Gastrocnemius medialis (tissue), 4 donors: ENCODE measurements around the gene SEMA3A. TPM values are rescaled to one million over a fixed set of nuclear protein-coding genes. Genes with fewer than 3 reads are reported as not detected.

Source experiments
- ATAC-seq, 2 donors: fragments of 150-250 bp; one replicate each; pipeline ENCODE4 v1.9.1; 2016
- DNase-seq, 2 donors: peaks; one replicate each; pipeline ENCODE4 v3.0.0-alpha.2; 2019
- H3K27ac ChIP-seq, 4 donors: fragments of 200-600 bp; sonication (generic); 1 replicate in 1 of 4; 2 replicates in 3 of 4; pipeline ENCODE4 v1.5.1; 2016 to 2018; ENCODE audit warnings: mild to moderate bottlenecking in 2 of 4, moderate library complexity in 1 of 4
- H3K27me3 ChIP-seq, 3 donors: fragments of 200-600 bp; sonication (generic) in 2 of 3; 1 replicate in 1 of 3; 2 replicates in 2 of 3; pipeline versions ENCODE4 v1.5.1 to v1.6.0; 2016 to 2019; ENCODE audit warnings: mild to moderate bottlenecking in 1 of 3, moderate library complexity in 1 of 3
- H3K36me3 ChIP-seq, 2 donors: fragments of 200-600 bp; sonication (generic) in 1 of 2; one replicate each; pipeline ENCODE4 v1.5.1; 2017 to 2018
- H3K4me1 ChIP-seq, 2 donors: fragments of 200-600 bp; sonication (generic) in 1 of 2; one replicate each; pipeline ENCODE4 v1.5.1; 2016 to 2017; ENCODE audit warnings: mild to moderate bottlenecking in 2 of 2
- H3K4me3 ChIP-seq, 4 donors: fragments of 200-600 bp; sonication (generic) in 3 of 4; 1 replicate in 1 of 4; 2 replicates in 3 of 4; pipeline ENCODE4 v1.5.1; 2016 to 2019; ENCODE audit warnings: mild to moderate bottlenecking in 2 of 4
- H3K9me3 ChIP-seq, 3 donors: fragments of 200-600 bp; sonication (generic) in 2 of 3; 1 replicate in 1 of 3; 2 replicates in 2 of 3; pipeline ENCODE4 v1.5.1; 2016 to 2019
- POLR2A ChIP-seq, 2 donors: fragments of 450-650 bp; IDR thresholded peaks; one replicate each; pipeline ENCODE4 v1.6.1; 2017; ENCODE audit warnings: antibody characterized with exemption in 2 of 2, mild to moderate bottlenecking in 2 of 2, moderate library complexity in 2 of 2
- in situ Hi-C, 4 donors: fragments of 200-750 bp; cut with MboI; loops; one replicate each; pipeline versions ENCODE4 v1.15.0 to v1.8.0; 2017; ENCODE audit warnings: low sequenced_read_pairs in 4 of 4
- intact Hi-C: fragments of 100-400 bp; cut with DNase I; formaldehyde crosslinking; loops from one replicate; pipeline ENCODE4 v1.15.1; 2023; ENCODE audit warnings: low total_unique reads
- total RNA-seq, 4 donors: library from RNA; depleted of rRNA; stranded (reverse); fragments of >200 nt; gene quantifications; one replicate each; pipeline versions ENCODE4 v1.1.0 to v1.2.3, GENCODE V29; 2016
- TF ChIP-seq, protein P1 (sequence below), 5 experiments: fragments of 450-650 bp in 3 of 5; fragments of 200-600 bp in 2 of 5; sonication (generic) in 2 of 5; IDR thresholded peaks in 4 of 5; conservative IDR thresholded peaks in 1 of 5; 1 replicate in 4 of 5; 2 replicates in 1 of 5; pipeline ENCODE4 v1.5.1; 2016 to 2019; ENCODE audit warnings: antibody characterized with exemption in 5 of 5, mild to moderate bottlenecking in 3 of 5, moderate library complexity in 3 of 5

Gene SEMA3A
- total RNA-seq, 4 donors from 2014 or later = 0.07 to 0.29 (median 0.13) TPM

DNA sequence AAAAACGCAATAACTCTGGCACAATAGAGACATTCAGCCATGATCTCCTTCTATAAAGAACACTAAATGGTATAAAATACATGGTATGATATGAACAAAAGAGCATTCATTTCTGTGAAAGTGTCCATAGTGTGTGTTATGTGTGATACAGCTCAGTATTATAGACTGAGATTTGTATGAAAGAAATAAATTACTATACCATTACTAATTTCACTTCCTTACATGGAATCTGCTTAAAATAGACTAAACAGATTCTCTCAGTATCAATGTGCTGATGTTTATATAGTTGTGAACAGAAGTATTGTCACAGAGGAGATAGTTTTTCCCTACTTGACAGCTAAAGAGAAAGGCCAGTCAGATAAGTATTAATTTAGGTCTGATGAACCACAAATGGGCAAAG is 10.8 kb downstream of the SEMA3A start:
- no peak overlapping the region for H3K27ac ChIP-seq
- in situ Hi-C loops (no loop called here), intact Hi-C loops (no loop called here)
- H3K4me1 ChIP-seq = no peaks in the 10 kb centered on the region
- TF ChIP-seq, protein P1, sequence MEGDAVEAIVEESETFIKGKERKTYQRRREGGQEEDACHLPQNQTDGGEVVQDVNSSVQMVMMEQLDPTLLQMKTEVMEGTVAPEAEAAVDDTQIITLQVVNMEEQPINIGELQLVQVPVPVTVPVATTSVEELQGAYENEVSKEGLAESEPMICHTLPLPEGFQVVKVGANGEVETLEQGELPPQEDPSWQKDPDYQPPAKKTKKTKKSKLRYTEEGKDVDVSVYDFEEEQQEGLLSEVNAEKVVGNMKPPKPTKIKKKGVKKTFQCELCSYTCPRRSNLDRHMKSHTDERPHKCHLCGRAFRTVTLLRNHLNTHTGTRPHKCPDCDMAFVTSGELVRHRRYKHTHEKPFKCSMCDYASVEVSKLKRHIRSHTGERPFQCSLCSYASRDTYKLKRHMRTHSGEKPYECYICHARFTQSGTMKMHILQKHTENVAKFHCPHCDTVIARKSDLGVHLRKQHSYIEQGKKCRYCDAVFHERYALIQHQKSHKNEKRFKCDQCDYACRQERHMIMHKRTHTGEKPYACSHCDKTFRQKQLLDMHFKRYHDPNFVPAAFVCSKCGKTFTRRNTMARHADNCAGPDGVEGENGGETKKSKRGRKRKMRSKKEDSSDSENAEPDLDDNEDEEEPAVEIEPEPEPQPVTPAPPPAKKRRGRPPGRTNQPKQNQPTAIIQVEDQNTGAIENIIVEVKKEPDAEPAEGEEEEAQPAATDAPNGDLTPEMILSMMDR (IDR thresholded peaks at IDR 0.05 in 4 of 5, conservative IDR thresholded peaks at IDR 0.05 in 1 of 5) = no peak
- no peak for TF ChIP-seq POLR2A (IDR thresholded peaks at IDR 0.05)
- no peaks in the 10 kb centered on the region for H3K27me3 ChIP-seq
- no peak for ATAC-seq
- DNase-seq = no peak
- H3K4me3 ChIP-seq = no peak overlapping the region
- H3K36me3 ChIP-seq = no peaks in the 10 kb centered on the region
- no peaks in the 10 kb centered on the region for H3K9me3 ChIP-seq

DNA sequence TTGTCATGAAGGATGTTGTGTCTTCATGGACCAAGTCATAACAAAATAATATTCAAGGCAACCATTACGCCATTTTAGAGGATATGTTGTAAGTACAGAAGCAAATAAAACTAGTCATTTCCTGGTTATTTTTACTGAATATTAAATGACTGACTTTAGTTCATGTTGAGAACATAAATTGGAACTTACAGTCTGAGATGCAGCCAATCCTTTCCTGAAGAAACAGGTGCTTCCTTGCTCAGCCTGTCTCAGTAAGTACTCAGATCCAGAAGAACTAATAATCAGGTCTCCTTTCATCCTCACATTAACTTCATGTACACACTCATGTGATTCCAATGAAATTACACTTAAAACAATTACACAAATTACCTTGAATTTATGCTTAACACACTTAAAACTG is 12.3 kb downstream of the SEMA3A start:
- intact Hi-C loops = no loop called here
- H3K27ac ChIP-seq = no peak overlapping the region
- H3K36me3 ChIP-seq = no peaks in the 10 kb centered on the region
- in situ Hi-C loops = no loop called here
- H3K9me3 ChIP-seq = no peaks in the 10 kb centered on the region
- ATAC-seq = no peak
- DNase-seq = no peak
- H3K4me3 ChIP-seq = no peak overlapping the region
- no peaks in the 10 kb centered on the region for H3K4me1 ChIP-seq
- H3K27me3 ChIP-seq = no peaks in the 10 kb centered on the region
- TF ChIP-seq, protein P1 (IDR thresholded peaks at IDR 0.05 in 4 of 5, conservative IDR thresholded peaks at IDR 0.05 in 1 of 5) = no peak
- no peak for TF ChIP-seq POLR2A (IDR thresholded peaks at IDR 0.05)

DNA sequence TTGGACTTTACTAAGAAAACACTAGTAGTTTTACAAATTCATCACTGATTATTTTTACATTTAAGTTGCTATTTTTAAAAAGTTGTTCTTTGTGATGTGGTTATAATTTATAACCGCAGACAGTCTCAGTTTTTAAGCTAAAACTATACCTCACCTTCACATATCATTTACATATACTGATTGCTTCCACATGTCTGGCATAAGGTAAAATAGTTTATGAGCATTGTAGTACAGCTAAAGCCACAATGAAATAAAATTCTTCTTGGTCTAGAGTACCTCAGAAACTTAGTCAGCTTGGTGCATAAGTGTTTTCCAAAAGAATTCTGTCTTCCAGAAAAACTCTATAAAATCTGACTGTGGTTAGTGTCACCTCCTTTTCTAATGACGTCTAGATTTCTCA is 13.0 kb downstream of the SEMA3A start:
- DNase-seq (no peak), ATAC-seq (no peak)
- Histone ChIP-seq H3K27me3 (no peaks in the 10 kb centered on the region), H3K4me1 (no peaks in the 10 kb centered on the region), H3K9me3 (no peaks in the 10 kb centered on the region), H3K36me3 (no peaks in the 10 kb centered on the region), H3K4me3 (no peak overlapping the region), H3K27ac (no peak overlapping the region)
- TF ChIP-seq POLR2A (IDR thresholded peaks at IDR 0.05) = no peak
- TF ChIP-seq, protein P1 (IDR thresholded peaks at IDR 0.05 in 4 of 5, conservative IDR thresholded peaks at IDR 0.05 in 1 of 5) = no peak
- intact Hi-C loops (no loop called here), in situ Hi-C loops (no loop called here)

DNA sequence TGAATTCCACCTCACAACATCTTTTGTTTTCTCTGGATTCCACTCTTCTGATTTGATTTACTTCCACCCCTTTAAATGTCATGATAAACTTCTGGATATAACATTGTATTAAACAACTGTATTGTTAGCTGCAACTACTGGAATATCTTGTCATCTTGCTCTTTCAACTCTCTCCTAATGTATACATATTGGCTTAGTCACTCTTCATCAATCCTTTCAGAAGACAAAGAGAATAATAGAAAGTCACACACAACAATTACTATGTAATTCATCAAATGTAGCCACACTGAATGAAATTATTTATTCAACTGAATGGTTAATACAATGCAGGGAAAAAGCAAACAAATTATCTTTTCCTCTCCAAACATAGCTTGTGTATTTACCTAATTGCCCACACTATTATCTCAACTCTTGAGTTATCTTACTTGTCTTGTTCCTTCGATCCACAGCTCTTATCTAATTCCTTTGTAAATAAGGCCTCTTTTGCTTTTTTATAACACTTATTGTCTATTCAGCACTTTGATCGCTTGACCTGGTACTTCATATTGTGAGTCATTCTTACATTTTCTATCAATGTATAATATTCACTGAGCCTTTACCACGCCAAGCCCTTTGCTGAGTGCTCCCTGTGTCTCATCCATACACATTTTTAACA is 16.7 kb downstream of the SEMA3A start:
- DNase-seq = no peak
- TF ChIP-seq, protein P1 (IDR thresholded peaks at IDR 0.05 in 4 of 5, conservative IDR thresholded peaks at IDR 0.05 in 1 of 5) = no peak
- TF ChIP-seq POLR2A (IDR thresholded peaks at IDR 0.05) = no peak
- Histone ChIP-seq H3K4me1 (no peaks in the 10 kb centered on the region), H3K9me3 (no peaks in the 10 kb centered on the region), H3K27me3 (no peaks in the 10 kb centered on the region), H3K36me3 (no peaks in the 10 kb centered on the region), H3K27ac (no peak overlapping the region), H3K4me3 (no peak overlapping the region)
- in situ Hi-C loops = no loop called here
- intact Hi-C loops = no loop called here
- no peak for ATAC-seq

DNA sequence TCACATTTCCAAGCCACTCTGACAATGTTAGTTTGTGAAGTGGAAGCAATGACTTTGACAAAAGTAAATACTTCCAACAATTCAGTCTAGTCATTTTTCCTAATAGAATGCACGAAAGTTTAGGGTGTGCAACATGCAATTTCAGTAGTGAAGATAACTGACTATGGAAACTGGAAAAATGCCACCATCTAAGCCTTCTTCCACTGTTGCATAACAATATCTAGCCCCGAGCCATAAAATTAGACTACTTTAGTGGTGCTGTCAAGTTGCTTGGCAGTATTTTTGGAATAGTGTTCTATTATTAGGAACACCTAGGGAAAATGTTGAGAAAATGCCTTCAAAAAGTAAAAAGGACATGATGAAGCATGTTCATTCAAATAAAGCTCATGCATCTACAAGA is 17.9 kb downstream of the SEMA3A start:
- Histone ChIP-seq H3K4me1 (no peaks in the 10 kb centered on the region), H3K36me3 (no peaks in the 10 kb centered on the region), H3K4me3 (no peak overlapping the region), H3K9me3 (no peaks in the 10 kb centered on the region), H3K27me3 (no peaks in the 10 kb centered on the region), H3K27ac (no peak overlapping the region)
- in situ Hi-C loops = no loop called here
- ATAC-seq = no peak
- TF ChIP-seq, protein P1 (IDR thresholded peaks at IDR 0.05 in 4 of 5, conservative IDR thresholded peaks at IDR 0.05 in 1 of 5) = no peak
- TF ChIP-seq POLR2A (IDR thresholded peaks at IDR 0.05) = no peak
- intact Hi-C loops = no loop called here
- DNase-seq = no peak
